Ishikawa (cell line): ENCODE data around the gene ERN1.

Experiments used
- CEBPB ChIP-seq: IDR thresholded peaks from 2 replicates; pipeline ENCODE4 v1.6.1; 2012
- CREB1 ChIP-seq: IDR thresholded peaks from 2 replicates; pipeline ENCODE4 v1.6.1; 2012; ENCODE audit warnings: low read depth
- EGR1 ChIP-seq: IDR thresholded peaks from 2 replicates; pipeline ENCODE4 v1.6.1; 2012
- EP300 ChIP-seq: IDR thresholded peaks from 2 replicates; pipeline ENCODE4 v1.6.1; 2012; ENCODE audit warnings: borderline replicate concordance
- FOXM1 ChIP-seq: IDR thresholded peaks from 2 replicates; pipeline ENCODE4 v1.6.1; 2012; ENCODE audit warnings: low read depth, borderline replicate concordance
- MAX ChIP-seq: IDR thresholded peaks from 2 replicates; pipeline ENCODE4 v1.6.1; 2012
- NFIC ChIP-seq: IDR thresholded peaks from 2 replicates; pipeline ENCODE4 v1.6.1; 2012
- RAD21 ChIP-seq: IDR thresholded peaks from 2 replicates; pipeline ENCODE4 v1.6.1; 2012; ENCODE audit warnings: low read depth
- REST ChIP-seq: IDR thresholded peaks from 2 replicates; pipeline ENCODE4 v1.6.1; 2012; ENCODE audit warnings: low read depth, mild to moderate bottlenecking
- TAF1 ChIP-seq: IDR thresholded peaks from 2 replicates; pipeline ENCODE4 v1.6.1; 2012; ENCODE audit warnings: low read depth, mild to moderate bottlenecking
- TCF12 ChIP-seq: IDR thresholded peaks from 2 replicates; pipeline ENCODE4 v1.6.1; 2012; ENCODE audit warnings: low read depth
- TEAD4 ChIP-seq: IDR thresholded peaks from 2 replicates; pipeline ENCODE4 v1.6.1; 2012
- USF1 ChIP-seq: IDR thresholded peaks from 2 replicates; pipeline ENCODE4 v1.6.1; 2012
- YY1 ChIP-seq: IDR thresholded peaks from 2 replicates; pipeline ENCODE4 v1.6.1; 2012; ENCODE audit warnings: low read depth
- ZBTB7A ChIP-seq: IDR thresholded peaks from 2 replicates; pipeline ENCODE4 v1.6.1; 2012; ENCODE audit warnings: low read depth

The ERN1 gene

GRCh38 chr17:64113006-64113405, 16.9 kb downstream of the ERN1 start:
- TF ChIP-seq NFIC (no peak), RAD21 (no peak), ZBTB7A (no peak), EGR1 (no peak), TCF12 (no peak), TAF1 (no peak), REST (no peak), MAX (no peak), YY1 (no peak)

GRCh38 chr17:64111831-64112230, 18.1 kb downstream of the ERN1 start:
- TF ChIP-seq YY1 (no peak), EP300 (no peak), FOXM1 (no peak), EGR1 (no peak), MAX (no peak), NFIC (no peak), TAF1 (no peak), TEAD4 (no peak), REST (no peak), TCF12 (no peak), ZBTB7A (no peak), USF1 (no peak)

DNA sequence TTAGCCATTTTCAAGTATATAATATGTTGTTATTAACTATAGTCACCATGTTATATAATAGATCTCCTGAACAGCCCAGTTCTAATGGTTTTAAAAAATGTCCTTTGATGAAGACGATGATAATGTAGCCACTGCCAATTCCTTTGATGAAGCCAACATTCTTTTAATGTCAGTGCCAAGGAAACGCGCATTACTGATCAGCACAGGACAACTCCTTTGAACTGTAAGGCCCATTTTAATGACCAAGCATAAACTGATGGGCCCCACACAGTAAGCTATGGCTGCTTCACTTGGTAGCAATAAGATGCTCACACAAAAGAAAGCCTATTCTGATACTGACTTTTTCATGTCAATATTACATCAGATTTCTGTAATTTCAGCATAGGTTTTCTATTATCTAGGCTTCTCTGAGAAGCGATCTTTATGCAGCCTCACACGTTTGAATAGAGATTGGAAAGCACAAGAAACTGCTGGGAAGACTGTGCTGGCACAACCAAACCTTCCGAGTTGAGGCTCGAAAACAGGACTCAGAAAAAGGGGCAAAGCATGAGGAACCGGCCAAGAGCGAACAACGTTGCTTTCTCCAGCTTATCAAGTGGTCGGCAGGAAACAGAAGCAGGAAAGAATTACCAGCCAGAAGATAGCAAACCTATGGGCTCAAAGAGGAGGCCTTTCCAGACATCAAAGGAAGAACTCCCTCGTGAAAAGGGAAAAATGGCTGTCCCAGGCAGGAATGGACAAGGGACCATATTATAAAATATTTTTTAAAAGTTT, 19.4 kb downstream of the ERN1 start:
- TF ChIP-seq NFIC (no peak), YY1 (no peak), TCF12 (no peak), EP300 (no peak), ZBTB7A (no peak)

DNA sequence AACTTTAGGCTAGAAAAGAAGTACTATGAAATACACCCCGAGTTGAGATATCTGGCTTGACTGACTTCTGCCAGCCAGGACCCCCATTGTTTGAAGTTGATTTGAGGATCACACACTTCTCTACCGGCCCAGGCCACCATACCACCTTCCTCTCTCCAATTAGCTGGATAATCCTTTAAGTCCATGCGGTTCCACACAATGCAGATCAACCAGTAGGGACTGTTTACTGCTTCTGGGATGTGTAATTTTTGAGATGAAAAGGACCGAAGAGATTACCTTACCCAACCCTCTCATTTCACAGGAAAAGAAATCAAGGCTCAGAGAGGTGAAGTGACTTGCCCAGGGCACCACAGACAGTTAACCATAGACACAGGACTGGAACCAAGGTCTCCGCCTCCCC, 20.5 kb downstream of the ERN1 start:
- TF ChIP-seq TEAD4 (no peak), FOXM1 (no peak), USF1 (no peak), EP300 (no peak), TCF12 (no peak), NFIC (no peak), EGR1 (no peak), CEBPB (no peak), ZBTB7A (no peak), RAD21 (no peak), MAX (no peak)

GRCh38 chr17:64107500-64108236, 22.3 kb downstream of the ERN1 start:
- TF ChIP-seq EP300 (no peak), TCF12 (no peak), TAF1 (no peak), YY1 (no peak), TEAD4 (no peak)

GRCh38 chr17:64106918-64107317, 23.0 kb downstream of the ERN1 start:
- TF ChIP-seq NFIC (no peak), CREB1 (no peak), YY1 (no peak), TCF12 (no peak), CEBPB (no peak), MAX (no peak), TEAD4 (no peak), REST (no peak), EP300 (no peak), RAD21 (no peak), TAF1 (no peak), FOXM1 (no peak), ZBTB7A (no peak)
